GM18909 (cell line): ENCODE data around the gene AP4S1.
"Not testable (repeated sequence)": the region's sequence is repeated elsewhere in the genome, so short reads cannot be mapped to it uniquely, and the experiment has no call there.

Source experiments
- ATAC-seq: cut with Tn5 transposase; IDR thresholded peaks from one replicate; pipeline ENCODE4 v1.9.1; 2021; ENCODE audit warnings: mild to moderate bottlenecking; ENCODE audit not compliant: unreplicated experiment, poor library complexity

AP4S1 gene

DNA sequence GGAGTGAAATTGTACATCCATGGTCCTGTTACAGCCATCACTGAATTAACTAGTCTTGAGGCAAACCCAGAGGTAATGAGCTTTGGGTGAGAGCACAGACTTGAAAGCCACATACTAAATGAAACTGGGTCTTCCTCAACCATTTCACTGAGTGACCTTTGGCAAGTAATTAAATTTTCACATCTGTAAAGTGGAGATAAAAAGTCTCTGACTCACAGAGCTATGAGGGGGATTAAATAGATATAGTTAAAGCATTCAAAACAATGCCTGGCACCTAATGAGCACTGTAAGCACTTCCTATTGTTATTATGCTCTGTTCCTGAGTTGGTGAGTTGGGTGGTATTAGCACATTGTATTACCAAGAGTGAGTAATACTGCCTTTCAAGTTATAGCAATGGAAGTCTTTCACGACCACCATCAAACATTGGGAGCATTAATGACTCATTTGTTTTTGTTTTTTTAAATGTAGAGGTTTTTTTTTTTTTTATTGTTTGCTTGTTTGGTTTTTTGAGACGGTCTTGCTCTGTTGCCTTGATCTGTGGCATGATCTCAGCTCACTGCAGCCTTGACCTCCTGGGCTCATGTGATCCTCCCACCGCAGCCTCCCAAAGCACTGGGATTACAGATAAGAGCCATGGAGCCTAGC lies 13.2 kb downstream of the AP4S1 start:
- ATAC-seq, result no peak

DNA sequence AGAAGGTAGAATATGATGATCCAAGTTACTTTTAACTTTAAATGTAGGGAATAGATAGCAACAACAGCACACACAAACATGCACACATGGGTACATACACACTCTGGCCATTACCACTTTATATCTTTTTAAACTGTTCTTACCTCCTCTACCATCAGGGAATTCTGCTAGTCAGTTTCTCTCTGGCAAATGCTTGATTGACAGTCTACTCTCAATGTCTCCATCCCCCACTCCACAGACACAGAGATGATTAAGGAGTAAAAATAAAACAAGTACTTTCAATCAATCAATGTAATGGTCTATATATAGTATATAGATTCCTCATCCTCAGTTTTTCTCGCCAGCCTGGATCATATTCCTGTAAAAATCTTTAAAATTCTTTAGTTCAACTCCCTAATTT lies 16.9 kb downstream of the AP4S1 start:
- no peak for ATAC-seq

DNA sequence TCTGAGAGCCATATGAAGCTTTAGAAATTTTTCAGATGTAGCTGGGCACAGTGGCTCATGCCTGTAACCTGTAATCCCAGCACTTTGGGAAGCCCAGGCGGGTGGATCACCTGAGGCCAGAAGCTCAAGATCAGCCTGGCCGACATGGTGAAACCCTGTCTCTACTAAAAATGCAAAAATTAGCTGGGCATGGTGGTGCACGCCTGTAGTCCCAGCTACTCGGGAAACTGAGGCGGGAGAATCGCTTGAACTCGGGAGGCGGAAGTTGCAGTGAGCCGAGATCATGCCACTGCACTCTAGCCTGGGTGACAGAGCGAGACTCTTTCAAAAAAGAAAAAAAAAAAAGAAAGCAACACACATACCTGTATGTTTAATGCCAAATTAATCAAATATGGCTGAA lies 17.4 kb downstream of the AP4S1 start:
- not testable (repeated sequence) for ATAC-seq

DNA sequence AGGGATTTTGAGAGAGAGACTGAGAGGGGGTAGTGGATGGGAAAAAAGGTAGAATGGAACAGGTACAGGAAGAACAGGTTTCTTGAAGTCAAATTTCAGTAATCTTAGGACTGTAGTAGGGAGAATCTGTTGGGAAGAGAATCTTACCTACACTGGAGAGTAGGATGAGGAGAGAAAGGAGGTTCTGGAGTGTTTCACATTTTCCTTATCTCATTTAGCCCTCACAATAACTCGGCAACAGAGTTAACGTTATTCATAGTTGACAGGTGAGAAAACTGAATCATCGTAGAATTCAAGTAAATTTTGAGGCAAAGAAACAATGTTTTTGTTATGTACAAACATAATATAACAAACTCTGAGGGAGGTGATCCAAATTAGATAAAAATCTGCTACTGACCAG lies 17.9 kb downstream of the AP4S1 start:
- no peak for ATAC-seq

DNA sequence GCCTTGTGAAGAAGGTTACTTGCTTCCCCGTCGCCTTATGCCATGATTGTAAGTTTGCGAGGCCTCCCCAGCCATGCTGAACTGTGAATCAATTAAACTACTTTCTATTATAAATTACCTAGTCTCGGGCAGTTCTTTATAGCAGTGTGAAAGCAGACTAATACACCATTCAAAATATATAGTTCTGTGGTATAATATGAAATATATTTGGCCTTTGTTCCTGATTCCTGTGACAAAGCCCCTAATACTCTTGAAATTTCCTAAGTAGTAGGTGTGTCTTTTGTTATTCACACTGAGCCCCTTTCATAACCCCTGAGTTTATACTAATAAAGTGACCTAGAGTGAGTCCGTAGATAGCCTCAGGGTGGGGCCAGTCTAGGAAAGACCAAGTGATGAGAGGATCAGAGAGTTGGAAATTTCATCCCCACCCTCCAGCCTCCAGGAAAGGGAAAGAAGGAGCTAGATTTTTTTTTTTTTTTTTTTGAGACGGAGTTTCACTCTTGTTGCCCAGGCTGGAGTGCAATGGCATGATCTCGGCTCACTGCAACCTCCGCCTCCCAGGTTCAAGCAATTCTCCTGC lies 20.1 kb downstream of the AP4S1 start:
- no peak for ATAC-seq

DNA sequence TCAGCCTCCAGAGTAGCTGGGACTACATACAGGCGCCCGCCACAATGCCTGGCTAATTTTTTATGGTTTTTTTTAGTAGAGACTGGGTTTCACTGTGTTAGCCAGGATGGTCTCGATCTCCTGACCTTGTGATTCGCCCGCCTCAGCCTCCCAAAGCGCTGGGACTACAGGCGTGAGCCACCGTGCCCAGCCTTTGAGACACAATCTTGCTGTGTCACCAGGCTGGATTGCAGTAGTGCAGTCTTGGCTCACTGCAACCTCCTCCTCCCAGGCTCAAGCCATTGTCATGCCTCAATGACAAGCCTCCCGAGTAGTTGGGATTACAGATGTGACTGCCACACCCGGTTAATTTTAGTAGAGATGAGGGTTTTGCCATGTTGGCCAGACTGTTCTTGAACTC lies 22.1 kb downstream of the AP4S1 start:
- no peak for ATAC-seq

DNA sequence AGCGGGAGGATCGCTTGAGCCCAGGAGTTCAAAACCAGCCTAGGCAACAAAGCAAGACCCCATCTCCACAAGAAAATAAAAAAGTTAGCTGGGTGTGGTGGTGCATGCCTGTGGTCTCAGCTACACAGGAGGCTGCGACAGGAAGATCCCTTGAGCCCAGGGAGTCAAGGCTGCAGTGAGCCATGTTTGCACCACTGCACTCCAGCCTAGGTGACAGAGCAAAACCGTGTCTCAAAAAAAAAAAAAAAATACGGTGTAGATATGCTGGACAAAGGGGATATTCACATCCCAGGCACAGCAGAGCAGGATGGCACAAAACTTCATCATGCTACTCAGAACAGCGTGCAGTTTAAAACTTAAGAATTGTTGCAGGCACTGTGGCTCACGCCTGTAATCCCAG lies 25.6 kb downstream of the AP4S1 start:
- ATAC-seq, result no peak

DNA sequence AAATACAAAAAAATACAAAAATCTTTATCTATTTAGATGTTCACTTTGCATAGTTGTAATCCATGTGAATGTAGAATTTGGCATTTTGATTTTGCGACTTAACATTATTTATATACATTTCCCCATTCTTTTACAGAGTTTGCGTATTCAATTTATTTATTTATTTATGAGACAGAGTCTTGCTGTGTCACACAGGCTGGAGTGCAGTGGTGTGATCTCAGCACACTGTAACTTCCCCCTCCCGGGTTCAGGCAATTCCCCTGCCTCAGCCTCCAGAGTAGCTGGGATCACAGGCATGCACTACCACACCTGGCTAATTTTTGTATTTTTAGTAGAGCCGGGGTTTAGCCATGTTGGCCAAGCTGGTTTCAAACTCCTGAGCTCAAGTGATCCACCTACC lies 26.1 kb downstream of the AP4S1 start:
- no peak for ATAC-seq

DNA sequence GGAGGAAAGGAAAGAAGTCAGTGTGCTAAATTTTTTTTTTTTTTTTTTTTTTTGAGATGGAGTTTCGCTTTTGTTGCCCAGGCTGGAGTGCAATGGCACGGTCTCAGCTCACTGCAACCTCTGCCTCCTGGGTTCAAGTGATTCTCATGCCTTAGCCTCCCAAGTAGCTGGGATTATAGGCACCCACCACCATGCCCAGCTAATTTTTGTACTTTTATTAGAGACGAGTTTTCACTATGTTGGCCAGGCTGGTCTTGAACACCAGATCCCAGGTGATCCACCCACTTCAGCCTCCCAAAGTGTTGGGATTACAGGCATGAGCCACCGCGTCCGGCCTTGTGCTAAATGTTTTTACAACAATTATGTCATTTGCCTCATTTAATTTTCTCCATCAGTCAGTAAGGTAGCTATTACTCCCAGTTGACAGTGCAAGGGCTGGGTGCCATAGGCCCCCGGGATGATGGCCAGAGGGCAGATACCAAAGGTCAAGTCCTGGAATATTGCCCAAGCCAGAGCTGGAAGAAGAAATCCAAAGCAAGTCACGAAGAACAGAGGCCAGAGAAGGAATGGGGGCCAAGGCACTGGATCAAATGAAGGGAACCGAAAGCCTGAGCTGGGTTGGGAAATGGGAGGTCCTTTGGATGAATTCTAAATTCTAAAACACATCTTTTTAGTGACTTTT lies 27.6 kb downstream of the AP4S1 start:
- ATAC-seq, result not testable (repeated sequence)

DNA sequence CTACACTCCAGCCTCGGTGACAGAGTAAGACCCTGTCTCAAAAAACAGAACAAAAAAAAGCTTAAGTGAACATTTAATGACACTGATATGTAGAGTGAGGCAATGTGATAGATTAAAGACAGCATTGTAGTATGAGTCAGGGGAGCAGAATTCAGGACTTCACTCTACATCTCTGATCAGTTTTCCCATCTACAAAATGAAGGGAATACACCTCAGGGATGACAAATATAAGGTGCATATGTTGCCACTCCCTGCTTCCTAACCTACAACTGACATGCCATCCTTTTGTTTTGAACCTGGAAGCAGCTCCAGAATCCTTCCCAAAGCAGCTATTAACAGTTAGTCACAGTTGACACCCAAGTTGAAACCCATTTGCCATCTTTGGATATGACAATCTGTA lies 31.6 kb downstream of the AP4S1 start:
- ATAC-seq, result no peak

DNA sequence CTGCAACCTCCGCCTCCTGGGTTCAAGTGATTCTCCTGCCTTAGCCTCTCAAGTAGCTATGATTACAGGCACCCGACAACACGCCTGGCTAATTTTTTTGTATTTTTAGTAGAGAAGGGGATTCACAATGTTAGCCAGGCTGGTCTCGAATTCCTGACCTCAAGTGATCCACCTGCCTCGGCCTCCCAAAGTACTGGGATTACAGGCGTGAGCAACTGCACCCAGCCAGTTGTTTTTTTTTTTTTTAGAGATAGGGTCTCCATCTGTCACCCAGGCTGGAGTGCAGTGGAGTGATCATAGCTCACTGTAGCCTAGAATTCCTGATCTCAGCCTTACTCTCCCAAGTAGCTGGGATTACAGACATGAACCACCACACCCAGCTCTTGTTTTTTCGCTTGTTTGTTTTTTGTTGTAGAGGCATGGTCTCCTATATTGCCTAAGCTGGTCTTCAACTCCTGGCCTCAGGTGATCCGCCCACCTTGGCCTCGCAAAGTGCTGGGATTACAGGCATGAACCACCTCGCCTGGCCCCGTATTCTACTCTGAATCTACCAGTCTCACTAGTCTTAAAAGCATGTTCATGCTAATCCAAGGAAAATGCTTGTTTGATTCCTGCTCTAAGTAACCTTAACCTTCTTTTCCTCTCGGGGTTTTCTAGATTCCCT lies 32.4 kb downstream of the AP4S1 start:
- ATAC-seq, result no peak

DNA sequence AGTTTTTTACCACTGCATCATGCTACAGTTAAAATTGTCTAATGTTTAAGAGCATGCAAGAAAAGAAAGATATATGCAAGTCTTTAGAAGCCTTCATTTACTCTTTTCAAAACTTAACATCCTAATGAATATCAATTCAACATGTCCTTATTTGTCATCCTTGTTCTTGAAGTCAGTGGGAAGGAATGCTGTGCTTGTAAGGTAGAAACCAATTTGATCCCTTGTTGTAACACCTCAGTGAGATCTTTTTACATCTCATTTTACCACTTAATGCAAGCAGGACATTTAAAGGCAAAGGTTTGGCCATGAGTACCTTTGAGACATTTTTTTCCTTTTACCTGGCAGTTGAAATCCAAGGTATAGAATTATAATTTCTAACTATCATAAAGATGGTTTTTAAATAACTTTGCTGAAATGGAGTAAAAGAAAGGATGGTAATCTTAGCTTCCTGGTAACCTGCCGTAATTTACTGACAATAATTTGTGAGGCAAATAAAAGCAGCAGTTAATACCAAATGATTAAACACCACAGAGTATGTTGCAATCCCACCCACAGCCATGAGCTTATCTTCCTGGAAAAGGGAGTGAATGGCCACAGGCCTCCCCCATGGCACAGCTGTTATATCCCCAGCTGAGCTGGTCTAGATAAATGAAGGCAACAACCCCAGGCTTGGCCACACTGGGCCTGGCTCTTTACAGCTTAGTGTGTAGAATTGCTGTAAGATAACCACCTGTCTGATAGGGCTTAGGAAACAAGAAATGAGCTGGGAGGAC lies 33.9 kb downstream of the AP4S1 start:
- ATAC-seq, result no peak

DNA sequence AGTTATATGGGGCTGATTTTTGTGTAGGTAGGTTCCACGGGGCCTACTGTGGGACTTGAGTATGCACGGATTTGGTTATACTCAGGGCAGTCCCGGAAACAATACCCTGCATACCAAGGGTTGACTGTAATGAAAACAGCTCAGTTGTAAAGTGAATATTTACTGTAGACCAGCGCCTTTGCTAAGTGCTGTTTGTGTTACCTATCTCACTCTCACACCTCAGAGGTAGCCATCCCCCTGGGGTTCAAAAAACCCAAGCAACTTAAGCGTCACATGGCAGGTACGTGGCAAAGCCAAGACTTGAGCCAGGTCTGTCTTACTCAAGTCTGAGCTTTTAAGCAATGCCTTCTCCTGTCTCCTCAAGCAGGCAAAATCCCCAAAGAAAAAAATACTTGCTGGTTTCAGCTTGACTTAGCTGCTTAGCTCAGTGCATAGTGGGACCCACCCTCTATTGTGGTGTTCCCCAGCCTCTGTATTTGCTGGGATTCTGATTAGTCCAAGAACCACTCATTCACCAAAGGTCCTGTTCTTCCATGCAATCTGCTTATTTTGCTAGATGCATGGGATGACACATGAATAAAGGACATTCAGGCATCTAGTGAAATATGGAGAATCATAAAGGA lies 34.9 kb downstream of the AP4S1 start:
- ATAC-seq, result no peak

DNA sequence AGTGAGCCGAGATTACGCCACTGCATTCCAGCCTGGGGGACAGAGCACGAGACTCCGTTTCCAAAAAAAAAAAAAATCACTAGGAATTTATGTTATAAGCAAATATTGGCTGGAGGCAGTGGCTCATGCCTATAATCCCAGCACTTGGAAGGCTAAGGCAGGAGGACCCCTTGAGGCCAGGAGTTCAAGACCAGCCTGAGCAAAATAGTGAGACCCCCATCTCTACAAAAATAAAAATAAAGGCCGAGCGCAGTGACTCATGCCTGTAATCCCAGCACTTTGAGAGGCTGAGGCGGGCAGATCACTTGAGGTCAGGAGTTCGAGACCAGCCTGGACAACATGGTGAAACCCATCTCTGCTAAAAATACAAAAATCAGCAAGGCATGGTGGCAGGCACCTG lies 37.5 kb downstream of the AP4S1 start:
- ATAC-seq, result not testable (repeated sequence)

DNA sequence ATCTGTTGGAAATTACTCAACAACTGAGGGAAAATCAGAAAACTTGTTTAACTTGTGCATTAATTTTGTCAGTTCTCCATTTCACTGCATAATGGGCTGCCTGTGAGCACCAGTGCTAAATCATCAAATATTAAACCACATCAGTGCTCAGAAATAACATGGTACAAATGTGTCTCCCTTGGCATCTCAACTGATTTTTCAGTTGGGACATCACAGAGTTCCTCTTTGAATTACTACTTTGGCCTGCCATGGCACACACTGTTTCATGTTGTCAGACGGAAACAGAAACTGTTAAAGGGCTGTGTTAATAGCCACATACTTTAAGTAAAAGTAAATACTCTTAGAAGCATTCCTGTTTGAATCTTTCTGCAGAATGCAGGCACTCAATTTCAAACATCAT lies 42.8 kb downstream of the AP4S1 start:
- no peak for ATAC-seq

DNA sequence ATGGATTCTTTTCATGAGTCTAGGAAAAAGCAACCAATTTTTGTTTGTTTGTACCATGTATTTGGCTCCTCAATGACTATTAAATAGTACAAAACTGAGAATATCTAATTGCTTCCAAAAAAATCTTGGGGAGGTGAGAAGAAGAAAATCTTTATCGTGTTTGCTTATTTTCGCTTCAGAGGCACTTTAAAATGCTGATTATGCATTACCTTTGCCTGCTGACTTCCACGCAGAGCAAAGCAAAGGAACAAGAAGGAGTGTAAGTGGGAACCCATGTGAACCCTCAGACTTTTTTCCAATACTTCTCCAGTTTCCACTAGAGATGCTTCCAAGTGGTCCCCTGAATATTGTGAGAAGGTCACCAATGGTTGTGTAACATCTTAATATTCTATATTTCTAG lies 43.9 kb downstream of the AP4S1 start:
- ATAC-seq, result no peak

DNA sequence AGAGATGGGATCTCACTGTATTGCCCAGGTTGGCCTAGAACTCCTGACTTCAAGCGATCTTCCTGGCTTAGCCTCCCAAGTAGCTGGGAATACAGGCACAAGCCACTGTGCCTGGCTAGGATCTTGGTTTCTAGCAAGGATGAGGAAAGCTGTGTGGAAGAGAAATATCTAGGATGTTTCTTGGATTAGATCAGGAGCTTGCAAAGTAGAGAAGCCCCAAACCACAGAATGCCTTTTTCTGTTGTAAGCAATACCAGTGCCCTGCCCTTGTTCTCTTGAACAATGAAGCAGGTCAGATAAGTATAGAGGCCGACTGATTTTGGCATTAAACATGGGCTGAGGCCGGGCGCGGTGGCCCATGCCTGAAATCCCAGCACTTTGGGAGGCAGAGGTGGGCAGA lies 45.0 kb downstream of the AP4S1 start:
- no peak for ATAC-seq

DNA sequence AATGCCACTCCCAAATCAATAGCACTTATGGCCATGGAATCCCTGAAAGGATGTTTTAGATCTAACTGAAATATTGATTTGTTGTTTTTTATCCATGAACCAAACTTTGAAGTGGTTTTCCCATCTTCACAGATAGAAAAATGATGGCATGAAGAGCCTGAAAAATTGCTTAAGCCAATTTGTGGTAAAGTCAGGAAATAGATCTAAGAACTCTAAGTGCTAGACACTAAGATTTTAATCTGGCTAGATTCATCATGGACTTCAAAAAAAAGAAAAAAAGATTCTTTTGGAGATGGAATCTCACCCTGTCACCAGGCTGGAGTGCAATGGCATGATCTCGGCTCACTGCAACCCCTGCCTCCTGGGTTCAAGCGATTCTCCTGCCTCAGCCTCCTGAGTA lies 45.7 kb downstream of the AP4S1 start:
- ATAC-seq, result no peak

DNA sequence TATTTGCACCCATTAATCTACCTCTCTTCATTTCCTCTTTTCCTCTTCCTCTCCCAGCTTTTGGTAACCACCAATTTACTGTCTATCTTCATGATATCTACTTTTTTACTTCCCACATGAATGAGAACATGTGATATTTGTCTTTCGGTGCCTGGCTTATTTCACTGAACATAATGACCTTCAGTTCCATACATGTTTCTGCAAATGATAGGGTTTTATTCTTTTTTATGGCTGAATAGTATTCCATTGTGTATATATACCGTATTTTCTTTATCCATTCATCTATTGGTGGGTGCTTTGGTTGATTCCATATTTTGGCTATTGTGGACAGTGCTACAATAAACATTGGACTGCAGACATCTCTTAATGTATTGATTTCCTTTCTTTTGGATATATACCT lies 49.7 kb downstream of the AP4S1 start:
- ATAC-seq, result no peak

DNA sequence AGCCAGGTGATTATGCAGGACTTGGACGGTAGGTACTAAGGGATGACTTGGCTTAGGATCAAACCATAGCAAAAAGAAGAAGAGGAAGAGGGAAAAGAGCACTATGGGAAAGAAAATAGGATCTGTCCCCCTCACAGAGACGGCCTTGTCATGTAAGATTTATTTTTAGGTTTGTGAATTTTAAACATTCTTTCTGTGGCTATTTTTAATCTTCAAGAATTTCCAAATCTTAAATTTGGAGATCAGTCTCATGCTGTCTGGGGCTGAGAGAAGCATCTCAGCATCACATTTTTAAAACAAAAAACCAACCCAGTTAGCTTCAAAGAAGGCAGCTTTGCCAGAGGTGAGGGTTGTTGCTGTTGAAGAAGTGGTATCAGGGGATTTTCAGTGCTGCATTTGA lies 53.3 kb downstream of the AP4S1 start:
- ATAC-seq, result no peak
